SK-N-SH (cell line): ENCODE data around the gene AGMO. TPM values are rescaled to one million over a fixed set of nuclear protein-coding genes. Genes with fewer than 3 reads are reported as not detected.

Experiments
- CTCF ChIA-PET: fragments of 300-600, 350-600 bp; formaldehyde crosslinking; extraction: SDS; loops from one replicate; lab custom pipeline; 2021; lab: Yijun Ruan, JAX
- POLR2A ChIA-PET: fragments of 350-600 bp; sonication (Branson Sonifier 250); formaldehyde crosslinking; extraction: SDS; loops from one replicate; lab custom pipeline; 2020; ENCODE audit warnings: antibody characterized with exemption, inconsistent platforms; lab: Yijun Ruan, JAX
- DNase-seq: peaks from one replicate; pipeline ENCODE4 v3.0.0; 2012
- H2AFZ ChIP-seq: fragments of 200-600 bp; sonication (generic); 2 replicates; pipeline ENCODE4 v1.8.1; 2016; ENCODE audit warnings: antibody characterized with exemption, mild to moderate bottlenecking, low read depth
- H3F3A ChIP-seq: fragments of 200-600 bp; sonication (generic); replicated peaks from 2 replicates; pipeline ENCODE3; 2016; ENCODE audit warnings: antibody characterized with exemption, mild to moderate bottlenecking; ENCODE audit not compliant: insufficient read depth
- H3K27ac ChIP-seq, 2 experiments: fragments of 200-500 bp in 1 of 2; fragments of 200-600 bp in 1 of 2; sonication (Bioruptor generic) in 1 of 2; sonication (generic), shearing (Covaris generic) in 1 of 2; 2 replicates each; pipeline versions ENCODE4 v1.5.1 to v1.6.1; 2014 to 2016; ENCODE audit warnings: low read depth in 2 of 2, inconsistent platforms in 1 of 2, low read length in 1 of 2, mild to moderate bottlenecking in 1 of 2, mixed read lengths in 1 of 2
- H3K27me3 ChIP-seq: fragments of 200-600 bp; sonication (generic), shearing (Covaris generic); 2 replicates; pipeline ENCODE4 v1.6.1; 2016; ENCODE audit warnings: mixed run types; ENCODE audit not compliant: insufficient read depth
- H3K36me3 ChIP-seq, 2 experiments: fragments of 200-500 bp in 1 of 2; fragments of 200-600 bp in 1 of 2; sonication (Bioruptor generic) in 1 of 2; sonication (generic) in 1 of 2; replicated peaks in 1 of 2; 2 replicates each; pipeline versions ENCODE3 to v1.5.1; 2014 to 2016; ENCODE audit warnings: low read length in 1 of 2, mild to moderate bottlenecking in 1 of 2; ENCODE audit not compliant: insufficient read depth in 2 of 2, control insufficient read depth in 1 of 2
- H3K4me1 ChIP-seq, 2 experiments: fragments of 200-500 bp in 1 of 2; fragments of 200-600 bp in 1 of 2; sonication (Bioruptor generic) in 1 of 2; sonication (generic), shearing (Covaris generic) in 1 of 2; 2 replicates each; pipeline versions ENCODE4 v1.5.1 to v1.6.1; 2014 to 2016; ENCODE audit warnings: low read depth in 1 of 2, low read length in 1 of 2, mixed run types in 1 of 2; ENCODE audit not compliant: insufficient read depth in 2 of 2, control insufficient read depth in 1 of 2
- H3K4me2 ChIP-seq: fragments of 200-600 bp; sonication (generic), shearing (Covaris generic); 2 replicates; pipeline ENCODE4 v1.6.1; 2017; ENCODE audit warnings: mixed run types
- H3K4me3 ChIP-seq, 2 experiments: fragments of 200-500 bp in 1 of 2; fragments of 200-600 bp in 1 of 2; sonication (Bioruptor generic) in 1 of 2; sonication (generic), shearing (Covaris generic) in 1 of 2; 2 replicates each; pipeline versions ENCODE4 v1.5.1 to v1.8.1; 2014 to 2016; ENCODE audit warnings: low read depth in 2 of 2, inconsistent platforms in 1 of 2, low read length in 1 of 2, mild to moderate bottlenecking in 1 of 2, mixed read lengths in 1 of 2, moderate library complexity in 1 of 2
- H3K79me2 ChIP-seq: fragments of 200-600 bp; sonication (generic); 2 replicates; pipeline ENCODE4 v1.8.1; 2017; ENCODE audit warnings: mild to moderate bottlenecking; ENCODE audit not compliant: insufficient read depth
- H3K9ac ChIP-seq: fragments of 200-600 bp; sonication (generic); 2 replicates; pipeline ENCODE4 v1.6.1; 2017; ENCODE audit warnings: mixed run types
- H3K9me2 ChIP-seq: fragments of 200-600 bp; sonication (generic); 2 replicates; pipeline ENCODE4 v1.6.1; 2017; ENCODE audit warnings: mixed run types
- H3K9me3 ChIP-seq: fragments of 200-600 bp; sonication (generic); 2 replicates; pipeline ENCODE4 v1.6.1; 2017; ENCODE audit warnings: mixed run types, mild to moderate bottlenecking, moderate library complexity
- H4K20me1 ChIP-seq: fragments of 200-600 bp; sonication (generic); 2 replicates; pipeline ENCODE4 v1.6.1; 2017; ENCODE audit warnings: mild to moderate bottlenecking, mixed run types; ENCODE audit not compliant: insufficient read depth
- CHD2 ChIP-seq: fragments of 150-350 bp; IDR thresholded peaks from 2 replicates; pipeline ENCODE4 v1.6.1; 2018; ENCODE audit warnings: low read length; ENCODE audit not compliant: partially characterized antibody
- CTCF ChIP-seq: fragments of 200-600 bp; sonication (generic); IDR thresholded peaks from 2 replicates; pipeline ENCODE4 v1.6.1; 2017; ENCODE audit warnings: antibody characterized with exemption, mild to moderate bottlenecking, moderate library complexity
- ELF1 ChIP-seq: IDR thresholded peaks from 2 replicates; pipeline ENCODE4 v1.4.0; 2012
- EP300 ChIP-seq, 2 experiments: IDR thresholded peaks; 2 replicates each; pipeline versions ENCODE4 v1.4.0 to v1.6.1; 2012; ENCODE audit warnings: borderline replicate concordance in 1 of 2, low read depth in 1 of 2, low read length in 1 of 2
- EZH2phosphoT487 ChIP-seq: fragments of 200-600 bp; sonication (generic); IDR thresholded peaks from 2 replicates; pipeline ENCODE4 v1.6.1; 2017; ENCODE audit warnings: low read depth, mixed run types, mild to moderate bottlenecking, antibody characterized with exemption, moderate library complexity, borderline replicate concordance
- FOSL2 ChIP-seq: IDR thresholded peaks from 2 replicates; pipeline ENCODE4 v1.4.0; 2012; ENCODE audit warnings: low read depth, mild to moderate bottlenecking, moderate library complexity, borderline replicate concordance
- FOXJ3 ChIP-seq: sonication (generic); formaldehyde crosslinking; IDR thresholded peaks from 2 replicates; pipeline ENCODE4 v1.5.1; 2020; ENCODE audit warnings: mild to moderate bottlenecking, missing genetic modification reagents
- GABPA ChIP-seq: IDR thresholded peaks from 2 replicates; pipeline ENCODE4 v1.4.0; 2012; ENCODE audit warnings: low read depth, mild to moderate bottlenecking
- GATA2 ChIP-seq: sonication (generic); formaldehyde crosslinking; IDR thresholded peaks from 2 replicates; pipeline ENCODE4 v1.5.0; 2020; ENCODE audit warnings: mild to moderate bottlenecking, missing genetic modification reagents
- JUND ChIP-seq: IDR thresholded peaks from 2 replicates; pipeline ENCODE4 v1.4.0; 2012
- MEF2A ChIP-seq: IDR thresholded peaks from 2 replicates; pipeline ENCODE4 v1.4.0; 2012; ENCODE audit warnings: low read depth, borderline replicate concordance
- MXI1 ChIP-seq: IDR thresholded peaks from 2 replicates; pipeline ENCODE4 v1.6.1; 2012; ENCODE audit warnings: mild to moderate bottlenecking, low read depth, low read length, improper control_type of control experiment
- NFIC ChIP-seq: IDR thresholded peaks from 2 replicates; pipeline ENCODE4 v1.4.0; 2012; ENCODE audit warnings: borderline replicate concordance
- NRF1 ChIP-seq: IDR thresholded peaks from 2 replicates; pipeline ENCODE4 v1.6.1; 2012; ENCODE audit warnings: low read depth, mild to moderate bottlenecking, low read length
- RFX5 ChIP-seq: IDR thresholded peaks from 2 replicates; pipeline ENCODE4 v1.6.1; 2012; ENCODE audit warnings: mild to moderate bottlenecking, improper control_type of control experiment, low read length
- RXRA ChIP-seq: IDR thresholded peaks from 2 replicates; pipeline ENCODE4 v1.4.0; 2012; ENCODE audit warnings: low read depth, mild to moderate bottlenecking, borderline replicate concordance
- SIN3A ChIP-seq: IDR thresholded peaks from 2 replicates; pipeline ENCODE4 v1.6.1; 2012; ENCODE audit warnings: low read depth, mild to moderate bottlenecking, low read length, moderate library complexity, borderline replicate concordance
- SMC3 ChIP-seq: IDR thresholded peaks from 2 replicates; pipeline ENCODE4 v1.6.1; 2012; ENCODE audit warnings: low read depth, low read length, improper control_type of control experiment
- TAF1 ChIP-seq: IDR thresholded peaks from 2 replicates; pipeline ENCODE4 v1.6.1; 2012; ENCODE audit warnings: low read depth, mild to moderate bottlenecking, low read length, moderate library complexity, borderline replicate concordance
- TCF12 ChIP-seq: IDR thresholded peaks from 2 replicates; pipeline ENCODE4 v1.4.0; 2012
- TEAD4 ChIP-seq: IDR thresholded peaks from 2 replicates; pipeline ENCODE4 v1.4.0; 2012; ENCODE audit warnings: mild to moderate bottlenecking, borderline replicate concordance; ENCODE audit not compliant: insufficient read depth
- USF1 ChIP-seq: IDR thresholded peaks from 2 replicates; pipeline ENCODE4 v1.4.0; 2012; ENCODE audit warnings: low read depth, borderline replicate concordance
- YY1 ChIP-seq: IDR thresholded peaks from 2 replicates; pipeline ENCODE4 v1.4.0; 2012; ENCODE audit warnings: low read depth, mild to moderate bottlenecking
- ZBTB33 ChIP-seq: IDR thresholded peaks from 2 replicates; pipeline ENCODE4 v1.4.0; 2012; ENCODE audit warnings: low read depth, borderline replicate concordance
- WGBS: methylation state at CpG from one replicate; pipeline ENCODE4 v1.1.6; 2017; ENCODE audit warnings: low lambda C conversion rate; 5-methylcytosine and 5-hydroxymethylcytosine counted together
- polyA plus RNA-seq, 3 experiments: library from polyadenylated mRNA; depleted of rRNA; stranded (reverse); fragments of >200 nt; gene quantifications; 2 replicates each; pipeline ENCODE4 v1.2.3, GENCODE V29; 2012
- TF ChIP-seq, protein P1 (sequence below): fragments of 150-350 bp; IDR thresholded peaks from 2 replicates; pipeline ENCODE4 v1.6.1; 2017; ENCODE audit warnings: antibody characterized with exemption, low read length, low read depth, borderline replicate concordance
- TF ChIP-seq, protein P2 (sequence below): fragments of 150-350 bp; IDR thresholded peaks from 2 replicates; pipeline ENCODE4 v1.6.1; 2016; ENCODE audit warnings: mild to moderate bottlenecking, low read depth, low read length

The AGMO gene
- polyA plus RNA-seq, 1 of the 3 experiments (the other 2 are of a cell fraction) = 0.05 TPM

DNA sequence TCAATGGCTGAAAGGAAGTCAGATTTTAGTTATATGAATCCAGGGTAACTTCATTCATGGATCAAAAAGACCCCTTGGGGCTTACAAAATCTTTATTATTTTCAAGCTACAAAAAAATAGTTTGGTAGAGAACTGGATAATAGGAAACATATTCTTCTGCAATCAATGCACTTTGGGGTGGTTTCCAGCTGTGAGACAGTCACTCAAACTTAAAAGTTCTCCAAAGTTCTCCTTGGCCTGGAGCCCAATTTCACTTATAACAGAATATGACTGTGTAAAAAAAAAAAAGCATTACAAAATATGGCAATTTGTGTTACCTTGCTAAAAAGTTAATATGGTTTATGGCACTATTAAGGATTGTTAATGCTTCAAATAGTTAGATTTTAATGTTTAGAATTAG lies 255.5 kb downstream of the AGMO start (continued):
- TF ChIP-seq MEF2A (no peak), NFIC (no peak), SIN3A (no peak), NRF1 (no peak), CHD2 (no peak), TAF1 (no peak), TEAD4 (no peak)
- TF ChIP-seq, all 33 proteins: peak for 0

DNA sequence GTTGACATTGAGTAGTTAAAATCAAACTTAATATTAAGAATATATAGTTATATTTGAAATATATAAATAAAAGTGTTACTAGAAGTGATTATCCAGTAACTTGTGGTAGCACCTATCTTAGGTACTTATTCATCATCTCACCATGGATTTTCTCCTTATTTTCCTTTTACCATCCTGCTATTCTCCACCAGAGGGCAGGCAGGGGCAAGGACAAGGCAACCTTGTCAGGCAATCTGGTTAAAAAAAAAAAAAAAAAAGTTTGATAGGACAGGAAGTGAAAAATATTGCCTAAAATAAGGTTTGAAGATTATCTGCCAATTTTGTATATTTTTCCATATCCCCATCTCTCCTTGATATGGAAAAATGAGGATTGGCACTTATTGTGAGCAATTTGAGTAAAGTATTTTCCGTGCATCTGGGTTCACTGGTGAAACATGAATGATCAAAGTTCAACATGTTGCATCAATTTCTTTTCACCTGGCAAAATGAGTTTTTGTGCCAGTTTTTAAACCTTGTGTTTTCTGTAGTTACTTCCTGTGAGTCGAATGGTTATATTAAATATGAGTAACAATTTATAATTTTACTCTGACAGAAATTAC lies 256.7 kb downstream of the AGMO start:
- H3K9ac ChIP-seq = no peak overlapping the region
- DNase-seq = peak; percentile 36
- no peaks in the 10 kb centered on the region for H3K4me1 ChIP-seq
- H3F3A ChIP-seq = no peaks in the 10 kb centered on the region
- H3K36me3 ChIP-seq = no peaks in the 10 kb centered on the region
- POLR2A ChIA-PET = no interaction called here
- no peaks in the 10 kb centered on the region for H4K20me1 ChIP-seq
- H3K9me3 ChIP-seq = no peaks in the 10 kb centered on the region
- no peak overlapping the region; a peak in 1 of 4 replicates for H3K4me3 ChIP-seq
- no peak overlapping the region for H3K27ac ChIP-seq
- CTCF ChIA-PET = interaction anchor here (0.7 to 2.3 kb wide), 4 partner anchors 12 to 587 kb away, joined by 3 to 12 read pairs (median 4); no protein-coding TSS in a partner anchor
- H3K9me2 ChIP-seq = no peaks in the 10 kb centered on the region
- WGBS = 60% methylated on average over 2 of the region's 2 CpGs
- no peaks in the 10 kb centered on the region for H3K27me3 ChIP-seq
- no peaks in the 10 kb centered on the region for H3K79me2 ChIP-seq
- no peak overlapping the region for H3K4me2 ChIP-seq
- H2AFZ ChIP-seq = no peak overlapping the region
- no peak for TF ChIP-seq ZBTB33
- TF ChIP-seq MXI1 = no peak
- TF ChIP-seq CHD2 = no peak
- TF ChIP-seq FOXJ3 (CRISPR knock-in tag) = no peak
- TF ChIP-seq RXRA = no peak
- no peak for TF ChIP-seq MEF2A
- no peak for TF ChIP-seq NRF1
- no peak for TF ChIP-seq JUND
- TF ChIP-seq USF1 = no peak
- no peak for TF ChIP-seq FOSL2
- peak; percentile 86 for TF ChIP-seq SMC3
- TF ChIP-seq GABPA = no peak
- no peak for TF ChIP-seq EP300 (IDR thresholded peaks at IDR 0.05; ENCODE audit: borderline replicate concordance in 1 of 2, low read depth in 1 of 2, low read length in 1 of 2)
- no peak for TF ChIP-seq YY1
- peak; percentile 96 for TF ChIP-seq CTCF
- TF ChIP-seq NFIC = no peak
- TF ChIP-seq EZH2phosphoT487 = no peak
- TF ChIP-seq, protein P1, sequence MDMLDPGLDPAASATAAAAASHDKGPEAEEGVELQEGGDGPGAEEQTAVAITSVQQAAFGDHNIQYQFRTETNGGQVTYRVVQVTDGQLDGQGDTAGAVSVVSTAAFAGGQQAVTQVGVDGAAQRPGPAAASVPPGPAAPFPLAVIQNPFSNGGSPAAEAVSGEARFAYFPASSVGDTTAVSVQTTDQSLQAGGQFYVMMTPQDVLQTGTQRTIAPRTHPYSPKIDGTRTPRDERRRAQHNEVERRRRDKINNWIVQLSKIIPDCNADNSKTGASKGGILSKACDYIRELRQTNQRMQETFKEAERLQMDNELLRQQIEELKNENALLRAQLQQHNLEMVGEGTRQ = no peak
- TF ChIP-seq GATA2 (CRISPR knock-in tag) = 0 out of 2 replicates have a peak, but pooled peaks have one; percentile 14
- TF ChIP-seq TAF1 = no peak
- no peak for TF ChIP-seq ELF1
- TF ChIP-seq RFX5 = no peak
- no peak for TF ChIP-seq TCF12
- TF ChIP-seq, protein P2, sequence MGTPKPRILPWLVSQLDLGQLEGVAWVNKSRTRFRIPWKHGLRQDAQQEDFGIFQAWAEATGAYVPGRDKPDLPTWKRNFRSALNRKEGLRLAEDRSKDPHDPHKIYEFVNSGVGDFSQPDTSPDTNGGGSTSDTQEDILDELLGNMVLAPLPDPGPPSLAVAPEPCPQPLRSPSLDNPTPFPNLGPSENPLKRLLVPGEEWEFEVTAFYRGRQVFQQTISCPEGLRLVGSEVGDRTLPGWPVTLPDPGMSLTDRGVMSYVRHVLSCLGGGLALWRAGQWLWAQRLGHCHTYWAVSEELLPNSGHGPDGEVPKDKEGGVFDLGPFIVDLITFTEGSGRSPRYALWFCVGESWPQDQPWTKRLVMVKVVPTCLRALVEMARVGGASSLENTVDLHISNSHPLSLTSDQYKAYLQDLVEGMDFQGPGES = no peak
